Psoas muscle (tissue), 8 donors: ENCODE data around the gene ZFHX3. TPM values are rescaled to one million over a fixed set of nuclear protein-coding genes. Genes with fewer than 3 reads are reported as not detected.
A peak's percentile ranks its signal among the peaks of the same experiment; 100 is the strongest.

Experiments used
- ATAC-seq, 4 donors: fragments of 200-7000 bp; cut with Tn5 transposase; one replicate each; pipeline ENCODE4 v1.9.1; 2020; ENCODE audit warnings: moderate library complexity in 3 of 4, mild to moderate bottlenecking in 2 of 4
- DNase-seq, 2 donors: peaks; one replicate each; pipeline ENCODE4 v3.0.0-alpha.2; 2020
- H3K27ac ChIP-seq: fragments of 200-600 bp; one replicate; pipeline ENCODE4 v1.8.0; 2022
- H3K27me3 ChIP-seq, 3 donors: fragments of 200-600 bp in 1 of 3; one replicate each; pipeline versions ENCODE4 v1.6.1 to v1.8.0; 2013 to 2022; ENCODE audit warnings: low read length in 2 of 3, mild to moderate bottlenecking in 2 of 3, moderate library complexity in 1 of 3; ENCODE audit not compliant: insufficient read depth in 3 of 3
- H3K36me3 ChIP-seq, 2 donors: fragments of 200-600 bp in 1 of 2; one replicate each; pipeline versions ENCODE4 v1.6.1 to v1.8.0; 2013 to 2022; ENCODE audit warnings: low read depth in 1 of 2, mild to moderate bottlenecking in 1 of 2, moderate library complexity in 1 of 2; ENCODE audit not compliant: insufficient read depth in 1 of 2
- H3K4me1 ChIP-seq: fragments of 200-600 bp; one replicate; pipeline ENCODE4 v1.8.0; 2022
- H3K4me3 ChIP-seq: fragments of 200-600 bp; one replicate; pipeline ENCODE4 v1.8.0; 2022; ENCODE audit warnings: mild to moderate bottlenecking
- H3K9me3 ChIP-seq: fragments of 200-600 bp; one replicate; pipeline ENCODE4 v1.8.0; 2022
- CTCF ChIP-seq: fragments of 200-600 bp; IDR thresholded peaks from one replicate; pipeline ENCODE4 v1.8.0; 2022; ENCODE audit warnings: antibody characterized with exemption
- WGBS, 3 donors: extraction: QIAGEN DNeasy Blood & Tissue Kit; methylation state at CpG; one replicate each; pipeline versions ENCODE4 v1.1.6 to v1.1.7; 2013; 5-methylcytosine and 5-hydroxymethylcytosine counted together
- intact Hi-C, 2 donors: fragments of 100-400 bp; cut with DNase I; formaldehyde crosslinking; loops; one replicate each; pipeline versions ENCODE4 v1.11.0 to v1.14.2; 2022
- polyA plus RNA-seq, 3 donors: library from polyadenylated mRNA; stranded (reverse); fragments of 200-250 nt; gene quantifications; one replicate each; pipeline ENCODE4 v1.2.3, GENCODE V29; 2013
- total RNA-seq, 4 donors: library from RNA; stranded (reverse); fragmentation: NEBNext Ultra II Directional in 2 of 4; extraction: Animal tissue kit (Norgen Biotek cat#: 25700) in 2 of 4; gene quantifications; one replicate each; pipeline versions ENCODE4 v1.2.1 to v1.2.4, GENCODE V29; 2021 to 2023
- donor health status: healthy with polysubstance abuse.
- donor health status: DM: no; HTN: no; CAD: no; lungs with moderate emphysema.
- donor health status: Bipolar disorder and iron deficiency.
- donor health status: healthy.
- donor health status: DM: yes; HTN: yes; CAD: no.
- donor health status: DM: no; HTN: no; CAD: no.
- donor health status: DM: no; HTN: no; CAD: no.
- donor health status: DM: yes; HTN: yes; CAD: no.

Gene ZFHX3
- total and polyA plus RNA-seq, 7 donors = 3.3 to 36.9 (median 11.5) TPM

GRCh38 chr16:73019457-73020362, 28.2 kb downstream of the ZFHX3 start:
- peaks cover 86% of the 10 kb centered on the region for H3K4me1 ChIP-seq
- no peak for TF ChIP-seq CTCF
- peak overlapping the region; percentile 78 for H3K27ac ChIP-seq
- H3K27me3 ChIP-seq = no peaks in the 10 kb centered on the region
- ATAC-seq = peak; percentile 45 to 62 (median 52)
- DNase-seq = no peak
- H3K36me3 ChIP-seq = no peaks in the 10 kb centered on the region
- intact Hi-C loops = no loop called here
- peak overlapping the region; percentile 20 for H3K4me3 ChIP-seq
- WGBS, 3 donors = 65 to 78% (median 66%) methylated on average over 19 of the region's 19 CpGs
- no peaks in the 10 kb centered on the region for H3K9me3 ChIP-seq

- TF ChIP-seq CTCF = no peak
- DNase-seq = no peak
- peaks cover 79% of the 10 kb centered on the region for H3K4me1 ChIP-seq
- no peak overlapping the region for H3K4me3 ChIP-seq
- whole genome bisulfite sequencing, 3 donors = 66 to 80% (median 70%) methylated on average over 19 of the region's 19 CpGs
- no peaks in the 10 kb centered on the region for H3K27me3 ChIP-seq
- no peaks in the 10 kb centered on the region for H3K36me3 ChIP-seq
- intact Hi-C loops = no loop called here
- no peaks in the 10 kb centered on the region for H3K9me3 ChIP-seq
- H3K27ac ChIP-seq = peak overlapping the region; percentile 78
- no peak for ATAC-seq
Measured at GRCh38 chr16:73018821-73019456, 29.0 kb downstream of the ZFHX3 start.

- Histone ChIP-seq H3K36me3 (no peaks in the 10 kb centered on the region), H3K4me1 (peaks cover 71% of the 10 kb centered on the region), H3K27ac (peak overlapping the region; percentile 9), H3K9me3 (no peaks in the 10 kb centered on the region), H3K27me3 (no peaks in the 10 kb centered on the region), H3K4me3 (no peak overlapping the region)
- DNase-seq (no peak), ATAC-seq (no peak)
- intact Hi-C loops = no loop called here
- 39 to 62% (median 57%) methylated on average over 5 of the region's 5 CpGs for WGBS, 3 donors
- no peak for TF ChIP-seq CTCF
Measured at GRCh38 chr16:73017321-73017720, 30.6 kb downstream of the ZFHX3 start.

- H3K27me3 ChIP-seq = no peaks in the 10 kb centered on the region
- intact Hi-C loops = no loop called here
- 86 to 90% (median 86%) methylated on average over 2 of the region's 2 CpGs for WGBS, 3 donors
- peaks cover 72% of the 10 kb centered on the region for H3K4me1 ChIP-seq
- H3K4me3 ChIP-seq = no peak overlapping the region
- H3K36me3 ChIP-seq = no peaks in the 10 kb centered on the region
- H3K27ac ChIP-seq = peak overlapping the region; percentile 55
- H3K9me3 ChIP-seq = no peaks in the 10 kb centered on the region
- ATAC-seq (peak in 2 of 4 donors; percentile 31 to 55), DNase-seq (no peak)
- TF ChIP-seq CTCF = no peak
Measured at GRCh38 chr16:73016488-73016830, 31.5 kb downstream of the ZFHX3 start.
